Choroid plexus epithelial cell (primary cell): ENCODE data around the gene PRELID3B.
A peak's percentile ranks its signal among the peaks of the same experiment; 100 is the strongest.

ENCODE experiments used
- DNase-seq: peaks from one replicate; pipeline ENCODE4 v3.0.0-alpha.2; 2010; ENCODE audit warnings: low read depth
- H3K4me3 ChIP-seq: 2 replicates; pipeline ENCODE4 v1.5.1; 2011; ENCODE audit warnings: low read depth, mild to moderate bottlenecking, control low read depth, low read length, moderate library complexity
- TF ChIP-seq, protein P1 (sequence below): conservative IDR thresholded peaks from 2 replicates; pipeline ENCODE4 v1.5.1; 2011; ENCODE audit warnings: low read depth, mild to moderate bottlenecking, control low read depth, inconsistent platforms, low read length, moderate library complexity

Gene PRELID3B

DNA sequence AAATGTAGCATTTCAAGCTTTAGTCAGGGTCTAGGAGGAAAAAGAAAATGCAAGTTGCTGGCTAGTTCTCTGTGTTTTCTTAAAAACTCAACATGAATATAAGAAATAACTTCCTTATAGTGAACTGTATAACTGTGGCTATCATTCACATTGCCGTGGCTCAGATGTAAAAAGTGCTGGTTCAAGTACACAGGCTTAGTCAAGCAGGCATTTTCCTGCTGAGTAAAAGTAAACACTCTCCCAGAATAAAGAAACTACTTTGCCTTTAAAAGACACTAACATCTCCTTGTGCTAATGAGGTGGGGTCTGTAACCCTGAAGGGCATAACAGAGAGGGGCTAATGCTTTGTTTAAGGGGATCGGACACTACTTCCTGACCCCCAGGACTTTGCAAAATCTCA is 13.8 kb downstream of the PRELID3B start:
- no peak for DNase-seq
- TF ChIP-seq, protein P1, sequence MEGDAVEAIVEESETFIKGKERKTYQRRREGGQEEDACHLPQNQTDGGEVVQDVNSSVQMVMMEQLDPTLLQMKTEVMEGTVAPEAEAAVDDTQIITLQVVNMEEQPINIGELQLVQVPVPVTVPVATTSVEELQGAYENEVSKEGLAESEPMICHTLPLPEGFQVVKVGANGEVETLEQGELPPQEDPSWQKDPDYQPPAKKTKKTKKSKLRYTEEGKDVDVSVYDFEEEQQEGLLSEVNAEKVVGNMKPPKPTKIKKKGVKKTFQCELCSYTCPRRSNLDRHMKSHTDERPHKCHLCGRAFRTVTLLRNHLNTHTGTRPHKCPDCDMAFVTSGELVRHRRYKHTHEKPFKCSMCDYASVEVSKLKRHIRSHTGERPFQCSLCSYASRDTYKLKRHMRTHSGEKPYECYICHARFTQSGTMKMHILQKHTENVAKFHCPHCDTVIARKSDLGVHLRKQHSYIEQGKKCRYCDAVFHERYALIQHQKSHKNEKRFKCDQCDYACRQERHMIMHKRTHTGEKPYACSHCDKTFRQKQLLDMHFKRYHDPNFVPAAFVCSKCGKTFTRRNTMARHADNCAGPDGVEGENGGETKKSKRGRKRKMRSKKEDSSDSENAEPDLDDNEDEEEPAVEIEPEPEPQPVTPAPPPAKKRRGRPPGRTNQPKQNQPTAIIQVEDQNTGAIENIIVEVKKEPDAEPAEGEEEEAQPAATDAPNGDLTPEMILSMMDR = no peak
- peak overlapping the region; percentile 41 for H3K4me3 ChIP-seq

DNA sequence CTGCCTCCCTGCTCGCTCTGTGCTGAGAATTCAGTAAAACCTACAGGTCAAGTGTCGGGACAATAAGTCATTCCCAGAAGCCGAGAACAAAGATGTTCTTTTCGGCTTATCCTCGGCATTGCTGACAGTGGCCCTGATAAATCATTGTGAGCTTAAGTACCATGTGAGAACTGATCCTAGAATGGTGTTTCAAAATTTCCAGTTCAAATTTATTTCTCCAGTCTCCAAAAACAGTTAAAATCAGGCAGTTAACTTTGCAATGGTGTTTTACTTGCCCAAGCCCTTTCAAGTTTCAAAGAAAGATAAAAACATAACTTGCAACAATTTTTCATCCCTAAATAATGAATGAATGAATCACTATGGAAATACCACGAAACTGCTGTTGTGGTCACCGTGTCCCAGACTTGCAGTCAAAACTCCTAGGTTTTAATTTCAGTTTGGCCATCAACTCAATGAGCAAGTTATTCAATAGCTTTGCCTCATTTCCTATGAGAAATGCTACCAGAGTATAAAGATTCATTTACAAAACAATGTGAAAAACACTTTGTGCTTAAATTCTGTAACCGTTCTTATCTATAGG is 14.8 kb downstream of the PRELID3B start:
- TF ChIP-seq, protein P1 = no peak
- H3K4me3 ChIP-seq = no peak overlapping the region
- DNase-seq = peak; percentile 62

DNA sequence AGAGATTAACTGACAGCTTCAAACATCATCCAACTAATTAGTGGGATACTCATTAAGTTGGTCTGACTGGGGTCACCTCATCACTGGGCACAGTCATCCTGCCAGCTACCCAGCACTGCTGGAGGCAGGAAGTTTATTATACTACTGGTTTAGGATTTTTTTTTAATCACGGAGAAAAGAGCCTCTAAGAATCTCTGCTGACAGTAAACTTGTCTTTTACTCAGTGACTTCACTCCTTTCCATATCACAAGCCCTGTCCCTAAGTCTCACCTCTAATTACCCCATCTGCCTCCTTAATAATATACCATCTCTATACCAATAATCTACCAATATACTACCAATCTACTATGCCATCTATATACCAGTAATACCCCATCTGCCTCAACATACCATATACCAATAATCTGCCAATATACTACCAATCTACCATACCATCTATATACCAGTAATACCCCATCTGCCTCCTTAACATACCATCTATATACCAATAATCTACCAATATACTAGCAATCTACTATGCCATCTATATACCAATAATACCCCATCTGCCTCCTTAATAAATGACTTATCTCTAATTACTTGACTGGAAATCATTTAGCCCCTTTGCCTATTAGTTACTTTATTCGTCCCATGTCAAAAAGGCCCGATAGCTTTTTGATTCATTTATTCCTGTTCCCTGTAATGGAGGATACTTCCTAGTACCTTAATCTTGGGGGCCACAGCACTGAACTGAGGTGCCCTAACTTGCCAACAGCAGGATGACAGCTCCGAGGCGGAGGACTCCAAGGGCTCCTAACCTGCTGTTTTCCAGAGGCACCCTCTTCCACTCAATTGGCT is 15.5 kb downstream of the PRELID3B start:
- TF ChIP-seq, protein P1 = no peak
- H3K4me3 ChIP-seq = no peak overlapping the region
- DNase-seq = no peak

DNA sequence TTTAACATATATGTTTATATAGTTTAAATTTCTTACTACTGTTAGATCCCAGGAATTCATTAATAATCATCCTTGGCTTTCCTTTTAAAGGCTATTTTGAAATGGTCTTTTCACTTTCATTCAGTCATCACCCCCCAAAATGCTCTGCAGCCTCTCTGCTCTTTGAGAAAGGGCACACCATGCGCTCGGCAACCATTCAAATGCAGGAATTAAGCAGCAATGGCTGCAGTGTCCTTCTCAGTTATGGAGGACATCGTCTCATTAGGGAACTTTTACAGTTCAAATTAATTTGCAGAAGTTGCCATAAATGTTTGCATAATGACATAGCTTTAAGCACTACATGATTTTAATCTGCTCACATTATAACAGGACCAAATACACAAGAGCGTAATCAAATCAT is 17.1 kb downstream of the PRELID3B start:
- DNase-seq = no peak
- TF ChIP-seq, protein P1 = no peak

DNA sequence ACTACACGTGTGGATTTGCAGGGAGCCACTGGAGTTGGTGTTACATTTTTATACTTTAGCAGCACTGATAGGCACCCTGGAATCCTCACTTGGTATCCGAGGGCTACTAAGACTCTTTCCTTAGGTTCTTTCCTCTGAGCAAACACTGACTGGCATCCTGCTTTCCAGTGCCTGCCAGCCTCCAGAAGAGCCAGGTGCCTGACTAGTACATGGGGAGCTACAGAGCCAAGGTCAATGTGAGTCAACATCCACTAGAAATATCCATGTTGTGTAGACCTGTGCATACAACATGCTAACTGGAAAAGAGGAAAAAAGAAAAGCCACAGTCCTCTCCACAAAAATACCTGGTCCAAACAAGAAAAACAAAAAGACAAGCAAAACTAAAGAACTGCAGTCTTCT is 17.5 kb downstream of the PRELID3B start:
- TF ChIP-seq, protein P1 = no peak
- H3K4me3 ChIP-seq = no peak overlapping the region
- no peak for DNase-seq

More for the DNA sequence above, 17.1 kb downstream of the PRELID3B start:
- no peak overlapping the region for H3K4me3 ChIP-seq

DNA sequence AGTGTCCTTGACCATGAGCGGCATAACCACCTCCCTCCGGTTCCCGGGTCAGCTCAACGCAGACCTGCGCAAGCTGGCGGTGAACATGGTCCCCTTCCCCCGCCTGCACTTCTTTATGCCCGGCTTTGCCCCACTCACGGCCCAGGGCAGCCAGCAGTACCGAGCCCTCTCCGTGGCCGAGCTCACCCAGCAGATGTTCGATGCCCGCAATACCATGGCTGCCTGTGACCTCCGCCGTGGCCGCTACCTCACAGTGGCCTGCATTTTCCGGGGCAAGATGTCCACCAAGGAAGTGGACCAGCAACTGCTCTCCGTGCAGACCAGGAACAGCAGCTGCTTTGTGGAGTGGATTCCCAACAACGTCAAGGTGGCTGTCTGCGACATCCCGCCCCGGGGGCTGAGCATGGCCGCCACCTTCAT is 18.5 kb downstream of the PRELID3B start:
- TF ChIP-seq, protein P1 = no peak
- H3K4me3 ChIP-seq = no peak overlapping the region
- no peak for DNase-seq

DNA sequence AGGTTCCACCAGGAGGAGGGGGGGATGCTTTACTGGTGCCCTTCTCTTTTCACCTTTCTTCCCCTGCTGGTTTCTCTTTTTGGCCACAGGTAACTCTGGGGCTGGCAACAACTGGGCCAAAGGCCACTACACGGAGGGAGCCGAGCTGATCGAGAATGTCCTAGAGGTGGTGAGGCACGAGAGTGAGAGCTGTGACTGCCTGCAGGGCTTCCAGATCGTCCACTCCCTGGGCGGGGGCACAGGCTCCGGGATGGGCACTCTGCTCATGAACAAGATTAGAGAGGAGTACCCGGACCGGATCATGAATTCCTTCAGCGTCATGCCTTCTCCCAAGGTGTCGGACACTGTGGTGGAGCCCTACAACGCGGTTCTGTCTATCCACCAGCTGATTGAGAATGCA is 19.0 kb downstream of the PRELID3B start:
- no peak for DNase-seq
- H3K4me3 ChIP-seq = no peak overlapping the region
- TF ChIP-seq, protein P1 = no peak
